Measurements from ENCODE around the gene LZTFL1.

The LZTFL1 gene

GRCh38 chr3:45794660-45795059 lies 47.3 kb downstream of the LZTFL1 start:
- Histone ChIP-seq H3K4me3 (ENCODE audit: low read length) (no peak overlapping the region), H3K4me1 (ENCODE audit: control insufficient read depth, low read length) (peaks cover 7% of the 10 kb centered on the region), H3K27me3 (ENCODE audit: control insufficient read depth, low read length) (no peaks in the 10 kb centered on the region), H3K79me2 (ENCODE audit: control insufficient read depth, low read length) (no peaks in the 10 kb centered on the region), H3K9me2 (replicated peaks; ENCODE audit: control insufficient read depth, low read length) (no peaks in the 10 kb centered on the region), H3K4me2 (ENCODE audit: low read length) (no peak overlapping the region), H3K27ac (ENCODE audit: low read depth, low read length) (no peak overlapping the region), H3K36me3 (ENCODE audit: control insufficient read depth, low read length) (no peaks in the 10 kb centered on the region), H3F3A (ENCODE audit: control insufficient read depth, insufficient read depth) (no peaks in the 10 kb centered on the region), H3K9me3 (ENCODE audit: control insufficient read depth, insufficient read depth, low read length) (no peaks in the 10 kb centered on the region), H4K20me1 (ENCODE audit: control insufficient read depth, insufficient read depth, low read depth, low read length) (no peaks in the 10 kb centered on the region)
- TF ChIP-seq EZH2phosphoT487 (IDR thresholded peaks at IDR 0.05; ENCODE audit: borderline replicate concordance, low read length), result no peak
- no peak for TF ChIP-seq CTCF (IDR thresholded peaks at IDR 0.05; ENCODE audit: low read depth, low read length, poor library complexity, severe bottlenecking)

- Histone ChIP-seq H4K20me1 (ENCODE audit: control insufficient read depth, insufficient read depth, low read depth, low read length) (no peaks in the 10 kb centered on the region), H3K4me1 (ENCODE audit: control insufficient read depth, low read length) (peaks cover 7% of the 10 kb centered on the region), H3K27me3 (ENCODE audit: control insufficient read depth, low read length) (no peaks in the 10 kb centered on the region), H3K27ac (ENCODE audit: low read depth, low read length) (no peak overlapping the region), H3F3A (ENCODE audit: control insufficient read depth, insufficient read depth) (no peaks in the 10 kb centered on the region), H3K9me2 (replicated peaks; ENCODE audit: control insufficient read depth, low read length) (no peaks in the 10 kb centered on the region), H3K36me3 (ENCODE audit: control insufficient read depth, low read length) (no peaks in the 10 kb centered on the region), H3K4me3 (ENCODE audit: low read length) (no peak overlapping the region), H3K9me3 (ENCODE audit: control insufficient read depth, insufficient read depth, low read length) (no peaks in the 10 kb centered on the region), H3K79me2 (ENCODE audit: control insufficient read depth, low read length) (no peaks in the 10 kb centered on the region), H3K4me2 (ENCODE audit: low read length) (no peak overlapping the region)
- TF ChIP-seq CTCF (IDR thresholded peaks at IDR 0.05; ENCODE audit: low read depth, low read length, poor library complexity, severe bottlenecking) (no peak), EZH2phosphoT487 (IDR thresholded peaks at IDR 0.05; ENCODE audit: borderline replicate concordance, low read length) (no peak)
Measured at GRCh38 chr3:45794177-45794560, 47.8 kb downstream of the LZTFL1 start.

GRCh38 chr3:45793482-45794176 lies 48.3 kb downstream of the LZTFL1 start:
- TF ChIP-seq CTCF (IDR thresholded peaks at IDR 0.05; ENCODE audit: low read depth, low read length, poor library complexity, severe bottlenecking), result no peak
- no peak for TF ChIP-seq EZH2phosphoT487 (IDR thresholded peaks at IDR 0.05; ENCODE audit: borderline replicate concordance, low read length)
- Histone ChIP-seq H3K9me2 (replicated peaks; ENCODE audit: control insufficient read depth, low read length) (no peaks in the 10 kb centered on the region), H3K4me3 (ENCODE audit: low read length) (no peak overlapping the region), H4K20me1 (ENCODE audit: control insufficient read depth, insufficient read depth, low read depth, low read length) (no peaks in the 10 kb centered on the region), H3F3A (ENCODE audit: control insufficient read depth, insufficient read depth) (no peaks in the 10 kb centered on the region), H3K4me2 (ENCODE audit: low read length) (no peak overlapping the region), H3K9me3 (ENCODE audit: control insufficient read depth, insufficient read depth, low read length) (peaks cover 4% of the 10 kb centered on the region; the same call in 1 of the 2 replicates), H3K4me1 (ENCODE audit: control insufficient read depth, low read length) (peaks cover 7% of the 10 kb centered on the region), H3K27ac (ENCODE audit: low read depth, low read length) (no peak overlapping the region), H3K27me3 (ENCODE audit: control insufficient read depth, low read length) (no peaks in the 10 kb centered on the region), H3K36me3 (ENCODE audit: control insufficient read depth, low read length) (no peaks in the 10 kb centered on the region), H3K79me2 (ENCODE audit: control insufficient read depth, low read length) (no peaks in the 10 kb centered on the region)

Data from DOHH2 (cell line).